ENCODE results near the gene TAS2R46.

TAS2R46 gene

DNA sequence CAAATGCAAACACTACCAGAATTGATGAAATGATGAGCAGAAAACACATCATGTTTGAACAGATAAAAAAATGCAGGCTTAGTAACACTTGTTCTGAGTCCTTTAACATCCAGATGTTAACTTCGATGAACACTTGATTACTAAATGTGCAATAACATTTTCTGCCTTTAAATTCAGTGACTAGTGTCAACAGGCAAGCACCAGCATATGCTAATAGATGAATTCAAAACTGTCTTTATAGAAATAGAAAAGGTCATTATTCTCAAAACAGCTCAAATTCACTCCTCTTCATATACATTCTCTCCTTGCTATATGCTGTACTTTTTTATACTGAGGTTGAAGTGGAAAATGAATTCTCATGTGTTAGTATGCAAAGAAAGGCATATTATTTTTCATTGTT lies 39.6 kb downstream of the TAS2R46 start, which contains the start of gene TAS2R19:
Gene TAS2R19, minus strand, starts transcription at position 101 of the 400 bp plus-strand sequence. Its CDS starts 49 bp downstream, at position 52.
- no peaks in the 10 kb centered on the region for H3K4me1 ChIP-seq (ENCODE audit: insufficient read depth, low read length)
- no peak within 1 kb of the TSS for H3K4me3 ChIP-seq (ENCODE audit: low read length)
- peaks cover 11% of the 10 kb centered on the region for H3K9me3 ChIP-seq (ENCODE audit: low read length)
- H2AFZ ChIP-seq (ENCODE audit: low read depth, low read length): no peak within 1 kb of the TSS
- no peaks in the 10 kb centered on the region for H3K27me3 ChIP-seq (ENCODE audit: insufficient read depth, low read length)
- peaks cover 15% of the 10 kb centered on the region for H3K36me3 ChIP-seq (ENCODE audit: insufficient read depth, low read length)

DNA sequence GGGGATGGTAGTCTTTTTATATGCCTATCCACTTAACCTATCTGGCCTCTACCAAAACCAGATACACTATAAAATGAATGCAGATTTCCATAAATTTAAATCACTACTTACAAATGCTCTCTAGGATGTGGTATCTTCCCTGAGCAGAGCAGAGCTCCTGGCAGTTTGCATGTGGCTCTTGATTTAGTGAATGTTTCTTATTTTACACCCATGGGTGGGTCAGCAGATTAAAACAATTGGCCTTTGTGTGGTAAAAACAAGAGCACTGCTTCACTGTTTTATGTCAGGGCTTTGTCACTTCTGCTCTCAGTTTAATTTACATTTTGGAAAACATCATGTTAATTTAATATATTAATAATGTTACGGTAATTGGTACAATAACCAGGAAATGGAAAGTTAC lies 45.2 kb downstream of the TAS2R46 start:
- H3K36me3 ChIP-seq (ENCODE audit: insufficient read depth, low read length): peaks cover 5% of the 10 kb centered on the region
- no peaks in the 10 kb centered on the region for H3K27me3 ChIP-seq (ENCODE audit: insufficient read depth, low read length)
- H3K4me1 ChIP-seq (ENCODE audit: insufficient read depth, low read length): no peaks in the 10 kb centered on the region
- no peak overlapping the region for H3K4me3 ChIP-seq (ENCODE audit: low read length)
- H3K9me3 ChIP-seq (ENCODE audit: low read length): no peaks in the 10 kb centered on the region
- H2AFZ ChIP-seq (ENCODE audit: low read depth, low read length): no peak overlapping the region

DNA sequence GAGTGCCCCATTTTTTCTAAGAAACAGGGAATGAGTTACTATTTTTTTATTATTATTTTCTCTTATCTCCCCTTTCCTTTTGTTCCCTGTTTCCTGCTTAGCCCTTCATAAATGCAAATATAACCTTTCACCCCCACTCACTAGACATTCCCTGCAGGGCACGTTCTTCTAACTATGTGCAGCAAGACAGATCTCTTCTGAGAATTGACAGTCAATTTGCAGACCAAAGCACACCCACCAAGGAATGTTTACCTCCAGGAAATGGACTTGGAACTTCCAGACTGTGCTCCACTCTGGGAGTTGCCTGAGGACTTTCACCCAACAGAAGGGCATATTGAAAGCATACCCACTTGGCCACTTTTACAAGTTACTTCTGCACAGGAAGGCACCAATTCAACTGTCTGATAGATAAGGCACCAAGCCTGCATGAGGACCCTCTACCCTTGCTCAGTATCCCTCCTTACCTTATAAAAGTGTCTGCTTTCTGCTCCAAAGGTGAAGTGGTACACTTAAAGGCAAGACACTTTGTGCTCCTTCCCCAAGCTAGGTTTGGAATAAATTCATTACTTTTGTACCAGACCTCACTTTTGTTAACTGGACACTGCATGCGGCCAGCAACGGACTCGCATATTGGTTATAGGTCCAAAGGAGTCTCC lies 46.2 kb downstream of the TAS2R46 start:
- no peak overlapping the region for H2AFZ ChIP-seq (ENCODE audit: low read depth, low read length)
- H3K27me3 ChIP-seq (ENCODE audit: insufficient read depth, low read length): no peaks in the 10 kb centered on the region
- H3K4me3 ChIP-seq (ENCODE audit: low read length): no peak overlapping the region
- no peaks in the 10 kb centered on the region for H3K4me1 ChIP-seq (ENCODE audit: insufficient read depth, low read length)
- peaks cover 5% of the 10 kb centered on the region for H3K36me3 ChIP-seq (ENCODE audit: insufficient read depth, low read length)
- H3K9me3 ChIP-seq (ENCODE audit: low read length): no peaks in the 10 kb centered on the region

DNA sequence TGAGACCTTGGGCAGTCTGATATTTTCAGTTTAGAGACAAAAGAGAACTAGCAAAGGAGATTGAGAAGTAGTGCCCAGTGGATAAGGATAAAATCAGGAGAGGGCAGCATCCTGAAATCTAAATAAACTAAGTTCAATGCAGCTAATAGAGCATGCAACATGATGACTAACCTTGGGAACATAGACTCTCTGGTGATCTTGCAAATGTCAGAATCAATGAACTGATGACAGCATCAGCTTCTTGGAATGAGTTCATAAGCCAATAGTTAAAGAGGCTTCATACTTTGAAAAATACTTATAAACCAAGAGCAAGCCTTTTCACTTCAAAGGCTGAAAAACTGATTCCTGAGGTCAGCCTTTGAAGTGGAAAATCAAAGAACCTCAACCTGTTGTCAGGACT lies 47.9 kb downstream of the TAS2R46 start:
- Histone ChIP-seq H3K4me3 (ENCODE audit: low read length) (no peak overlapping the region), H3K27me3 (ENCODE audit: insufficient read depth, low read length) (no peaks in the 10 kb centered on the region), H3K36me3 (ENCODE audit: insufficient read depth, low read length) (peaks cover 5% of the 10 kb centered on the region), H2AFZ (ENCODE audit: low read depth, low read length) (no peak overlapping the region), H3K4me1 (ENCODE audit: insufficient read depth, low read length) (no peaks in the 10 kb centered on the region), H3K9me3 (ENCODE audit: low read length) (no peaks in the 10 kb centered on the region)

All from neuron (in vitro differentiated cells).